SHP77 (cell line): ENCODE data around the gene HOXB13.

ENCODE experiments used
- DNase-seq, 2 experiments: peaks; one replicate each; lab custom pipeline; 2025; lab: John Stamatoyannopoulos, UW

Gene HOXB13

GRCh38 chr17:48748718-48749566 lies 20.4 kb upstream of the HOXB13 start:
- no peak for DNase-seq

DNA sequence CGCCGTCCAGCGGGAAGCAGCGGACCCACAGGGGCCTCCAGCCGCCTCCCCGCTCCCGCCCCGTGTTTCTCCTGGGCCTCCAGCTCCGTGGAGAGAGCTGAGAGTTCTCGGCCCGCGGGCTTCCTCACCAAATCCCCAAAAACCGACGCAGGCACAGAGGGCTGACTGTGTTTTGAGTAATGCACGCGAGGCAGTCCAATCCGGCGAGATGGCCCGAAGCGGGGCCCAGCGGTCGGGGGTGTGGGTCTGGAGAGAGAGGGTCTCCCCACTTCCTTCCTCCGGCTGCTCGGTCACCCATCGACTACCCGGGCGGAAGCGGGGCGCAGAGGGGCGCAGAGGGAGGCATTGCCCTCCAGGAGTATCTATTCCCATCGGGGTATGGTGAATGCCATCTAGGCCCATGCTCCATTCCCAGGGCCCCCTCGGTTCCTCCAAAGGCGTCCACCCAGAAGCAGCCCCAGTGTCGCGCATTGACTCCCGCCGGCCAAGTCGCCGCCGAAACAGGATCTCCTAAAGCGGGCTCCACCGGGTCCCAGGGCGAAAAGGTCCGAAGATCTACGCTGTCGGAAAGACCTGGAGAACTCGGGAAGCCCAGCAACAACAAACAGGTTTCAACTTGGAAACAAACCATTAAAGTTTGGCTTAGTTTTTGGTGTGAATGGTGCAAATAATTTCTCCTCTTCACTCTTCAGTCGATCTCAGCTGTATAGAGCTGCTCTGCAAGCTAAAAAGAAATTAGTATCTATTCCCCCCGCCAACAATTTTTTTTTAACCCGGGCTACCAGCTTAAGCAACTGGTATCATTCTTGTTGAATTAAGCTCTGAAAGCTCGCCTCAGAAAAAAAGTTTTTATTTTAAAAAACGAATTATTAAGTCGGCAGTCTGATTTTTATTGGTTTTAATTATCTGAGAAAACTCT lies 19.2 kb upstream of the HOXB13 start:
- no peak for DNase-seq

- DNase-seq, result no peak
Measured at GRCh38 chr17:48746916-48747444, 18.4 kb upstream of the HOXB13 start.

- no peak for DNase-seq
Measured at GRCh38 chr17:48745381-48746275, 17.1 kb upstream of the HOXB13 start.

DNA sequence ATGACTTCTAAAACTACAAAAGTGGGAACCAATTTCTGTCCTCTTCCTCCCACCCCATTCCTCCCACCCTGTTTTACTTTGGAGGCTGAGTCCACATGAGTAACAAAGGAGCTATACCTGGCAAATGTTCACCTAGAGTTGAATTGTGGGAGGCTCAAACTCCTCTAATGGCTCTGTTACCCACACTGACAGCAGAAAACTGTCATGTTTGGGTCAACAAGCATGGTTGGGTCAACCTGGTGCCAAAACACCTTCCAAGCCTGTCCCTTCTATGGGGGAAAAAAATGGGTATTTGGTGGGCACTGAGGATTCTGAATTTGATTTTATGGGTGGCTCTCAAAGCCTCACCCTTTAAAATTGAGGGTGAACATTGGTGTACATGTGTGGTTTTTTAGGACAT lies 12.0 kb upstream of the HOXB13 start:
- DNase-seq, result no peak

DNA sequence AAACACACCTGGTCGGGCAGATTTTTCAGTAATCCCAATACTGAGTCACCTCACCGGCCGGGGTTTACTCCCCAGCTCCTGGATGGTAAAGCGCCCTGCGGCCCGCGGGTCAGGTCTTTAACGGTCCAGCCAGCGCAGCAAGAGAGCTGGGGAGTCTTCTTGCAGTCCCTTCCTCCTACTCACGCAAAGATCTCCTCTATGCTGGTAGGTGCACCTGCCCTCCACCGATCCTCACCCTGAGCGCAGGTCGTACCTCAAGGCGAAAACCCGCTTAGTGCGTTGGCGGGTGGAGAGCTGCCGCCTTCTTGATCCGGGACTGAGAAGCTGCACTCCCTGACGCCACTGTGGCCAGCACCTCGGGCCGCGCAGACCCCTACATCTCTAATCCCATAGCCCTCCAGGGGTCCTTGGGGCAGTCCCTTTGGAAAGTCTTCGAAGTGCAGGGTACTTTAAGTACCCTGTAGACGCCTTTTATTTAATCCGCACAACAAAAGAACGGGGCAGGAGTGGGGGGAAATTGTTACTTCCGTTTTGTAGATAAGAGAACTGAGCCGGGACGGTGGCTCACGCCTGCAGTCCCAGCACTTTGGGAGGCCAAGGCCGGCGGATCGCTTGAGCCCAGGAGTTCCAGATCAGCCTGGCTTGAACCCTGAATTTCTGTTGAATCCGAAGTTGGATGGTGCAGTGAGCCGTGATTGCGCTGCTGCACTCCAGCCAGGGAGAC lies 10.4 kb upstream of the HOXB13 start:
- no peak for DNase-seq

DNA sequence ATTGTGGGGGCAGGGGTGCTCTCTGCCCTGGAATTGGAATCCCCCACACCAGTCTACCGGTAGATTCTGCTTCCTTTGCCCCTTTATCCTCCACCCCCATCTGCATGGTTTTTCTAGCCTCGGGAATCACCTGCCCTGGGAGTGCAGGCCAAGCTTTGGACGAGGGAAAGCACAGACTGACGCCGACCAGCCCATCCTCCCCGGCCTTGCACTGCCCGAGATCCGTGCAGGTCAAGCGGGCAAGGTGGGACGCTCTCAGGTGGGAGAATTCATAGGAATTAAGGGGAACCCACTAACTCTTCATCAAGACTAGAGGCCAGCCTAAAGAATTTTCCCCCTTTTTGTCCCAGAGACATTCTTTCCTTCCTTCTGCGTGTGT lies 9.9 kb upstream of the HOXB13 start:
- DNase-seq, result no peak

- no peak for DNase-seq
Measured at GRCh38 chr17:48737330-48738043, 8.9 kb upstream of the HOXB13 start.

GRCh38 chr17:48735062-48735351 lies 6.5 kb upstream of the HOXB13 start:
- no peak for DNase-seq

DNA sequence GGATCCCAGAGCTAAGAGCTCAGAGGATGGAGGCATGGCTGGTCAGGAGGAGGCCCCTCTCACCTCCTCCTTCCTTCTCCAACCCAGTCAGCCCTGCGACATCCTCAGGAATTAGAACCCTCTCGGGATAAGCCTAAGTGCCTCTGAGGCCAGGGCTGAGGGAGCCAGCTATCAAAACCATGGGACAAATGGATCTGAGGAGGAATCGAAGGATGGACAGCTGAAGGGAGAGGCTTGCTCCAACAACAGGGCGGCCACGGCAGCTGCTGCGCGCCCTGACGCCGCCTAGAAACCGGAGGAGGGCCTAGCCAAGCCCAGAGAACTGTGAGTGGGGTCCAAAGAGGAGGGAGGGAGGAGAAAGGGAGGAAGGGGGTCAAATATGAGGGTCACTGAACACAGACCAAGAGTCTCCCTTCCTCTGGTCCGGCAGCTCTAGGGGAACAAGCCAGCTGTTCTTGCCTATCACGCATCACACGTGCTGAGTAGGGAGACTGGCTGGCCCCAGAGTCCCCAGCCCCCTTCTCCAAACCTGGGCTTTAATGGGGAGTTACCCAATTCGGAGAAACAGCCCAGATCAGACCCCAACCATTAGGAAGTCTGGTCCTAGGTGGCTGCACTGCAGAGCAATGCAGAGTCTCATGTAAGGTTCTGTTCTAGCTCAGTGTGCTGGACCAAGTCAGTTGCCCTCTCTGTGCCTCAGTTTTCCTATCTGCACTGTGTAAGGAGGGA lies 5.9 kb upstream of the HOXB13 start:
- DNase-seq, result no peak

- no peak for DNase-seq
Measured at GRCh38 chr17:48733632-48734328, 5.2 kb upstream of the HOXB13 start.

DNA sequence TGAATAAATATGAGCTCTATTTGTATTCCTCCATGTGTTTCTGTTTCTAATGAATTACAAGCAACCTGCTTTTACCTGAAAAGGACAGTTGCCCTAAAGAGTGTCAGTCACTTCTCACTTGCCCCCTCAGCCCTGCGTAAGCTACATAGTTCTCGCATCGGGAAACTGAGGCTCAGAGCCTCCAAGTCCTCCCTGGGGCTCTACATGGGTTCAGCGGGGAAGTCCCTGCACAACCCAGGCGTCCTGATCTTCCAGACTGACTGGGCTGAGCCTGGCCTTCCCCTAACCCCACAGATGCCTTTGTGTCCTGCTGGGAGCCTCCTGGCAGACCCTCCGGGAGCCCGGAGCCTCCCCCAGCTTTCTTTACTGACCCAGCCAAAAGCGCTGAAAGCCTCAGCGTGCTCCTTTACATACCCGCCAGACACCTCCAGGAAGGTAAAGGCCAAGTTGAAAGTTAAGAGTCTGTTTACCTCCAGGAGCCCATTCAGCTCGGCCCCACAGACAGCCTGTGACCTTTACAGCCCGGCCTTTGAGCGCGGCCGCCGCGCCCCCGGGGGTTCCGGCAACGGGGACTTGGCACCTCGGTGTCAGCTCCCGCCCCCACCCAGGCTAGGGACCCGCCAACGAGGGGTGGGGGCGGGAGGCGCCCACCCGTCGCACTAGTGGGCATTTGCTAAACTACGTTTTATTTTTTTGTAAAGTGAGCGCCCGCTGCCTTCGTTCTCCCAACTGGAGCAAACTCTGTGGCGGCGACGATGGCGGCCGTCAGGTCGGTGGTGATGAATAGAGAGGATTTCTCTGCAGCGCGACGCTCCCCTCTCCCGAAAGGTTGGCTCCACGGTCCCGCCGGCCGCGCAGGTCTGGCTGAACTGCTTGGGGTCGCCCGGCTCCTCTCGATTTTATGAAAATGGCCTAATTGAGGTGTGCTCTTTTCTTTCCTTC lies 4.4 kb upstream of the HOXB13 start:
- DNase-seq, result no peak

GRCh38 chr17:48731355-48731754 lies 2.8 kb upstream of the HOXB13 start:
- DNase-seq, result no peak

DNA sequence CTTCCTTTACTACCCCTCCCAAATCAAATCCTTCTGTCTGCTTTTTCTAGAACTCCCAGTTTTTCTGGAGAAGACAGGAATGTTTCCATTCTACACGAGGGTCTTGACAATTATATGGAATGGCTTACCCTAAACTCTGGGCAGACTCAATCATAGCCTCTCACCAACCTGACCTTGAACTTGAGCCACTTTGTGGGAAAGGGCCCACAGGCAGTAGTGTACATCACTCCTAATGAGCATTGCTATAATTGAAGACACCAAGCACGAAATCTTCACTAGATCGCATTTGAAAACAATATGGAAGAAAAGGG lies 1.6 kb upstream of the HOXB13 start:
- no peak for DNase-seq

DNA sequence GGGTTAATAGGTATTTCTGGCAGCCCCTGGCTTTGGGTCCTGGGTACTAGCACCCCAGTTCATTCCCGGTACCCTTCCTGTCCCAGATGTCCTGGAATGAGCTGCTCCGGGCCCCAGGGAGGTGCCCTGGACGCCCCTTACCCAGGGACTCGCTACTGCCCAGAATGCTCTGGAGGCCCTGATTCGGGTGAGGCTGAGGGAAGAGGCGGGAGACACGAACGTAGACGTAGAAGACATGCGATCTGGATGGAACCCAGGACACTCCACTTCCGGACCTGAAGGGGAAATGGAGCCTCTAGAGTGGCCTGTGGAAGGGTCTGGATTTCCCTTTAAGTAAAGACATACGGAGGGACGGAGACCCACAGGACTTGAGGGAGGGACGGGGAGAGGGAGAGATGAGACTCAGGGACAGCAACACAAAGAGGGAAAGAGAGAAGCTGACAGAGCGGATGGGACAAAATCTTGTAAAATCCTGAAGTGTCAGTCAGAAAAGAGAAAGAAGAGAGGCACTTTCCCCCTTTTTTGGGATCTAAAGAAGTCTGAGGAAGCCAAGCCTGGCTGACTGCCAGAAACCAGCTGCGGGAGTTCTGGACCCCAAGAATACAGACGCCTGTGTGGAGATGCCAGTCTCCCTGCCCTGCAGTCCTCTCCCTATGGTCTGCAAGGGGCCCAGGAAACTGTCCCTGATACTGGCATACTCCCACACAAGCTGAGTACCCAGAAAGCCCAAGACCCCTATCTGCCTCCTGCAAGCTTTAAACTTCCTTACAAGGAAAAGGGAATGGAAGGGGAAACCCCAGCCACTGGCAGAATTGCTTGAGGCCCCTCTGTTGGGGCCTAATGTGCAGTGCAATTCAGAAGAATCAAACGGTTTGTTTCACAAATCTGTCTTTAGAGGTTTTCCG lies 1.0 kb upstream of the HOXB13 start:
- DNase-seq, result no peak

DNA sequence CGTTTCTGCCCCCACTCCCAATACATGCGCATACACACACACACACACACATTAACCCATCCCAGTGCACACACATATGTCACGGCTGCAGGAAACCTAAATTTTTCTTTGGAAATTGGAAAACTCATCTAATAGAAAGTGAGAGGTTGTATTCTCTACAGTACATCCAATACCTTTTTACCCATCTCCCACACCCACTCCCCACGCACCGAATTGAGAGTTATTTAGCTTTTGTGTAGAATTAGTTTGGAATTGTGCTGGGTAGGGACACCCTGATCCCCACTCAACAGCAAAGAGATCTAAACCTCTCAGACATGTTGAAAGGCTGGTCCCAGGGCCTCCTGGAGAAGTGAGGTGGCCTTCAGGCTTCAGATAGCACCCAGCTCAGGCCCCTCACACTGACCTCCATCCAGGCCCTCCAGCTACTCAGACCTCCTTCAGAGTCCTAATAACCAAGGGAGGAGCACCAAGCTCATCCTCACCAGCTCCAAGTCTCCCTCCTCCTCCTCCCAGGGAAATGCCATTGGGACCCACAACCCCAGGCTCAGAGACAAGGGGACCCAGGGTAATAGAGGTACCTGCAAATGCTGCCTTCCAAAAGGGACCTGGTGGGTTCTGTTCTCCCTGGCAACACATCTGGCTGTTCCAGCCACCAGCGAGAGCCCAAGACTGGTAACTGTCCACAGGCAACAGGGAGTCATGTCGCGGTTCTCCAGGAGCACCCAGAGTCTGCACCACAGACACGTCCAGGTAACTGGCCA lies 955 bp downstream of the HOXB13 start:
- no peak for DNase-seq

GRCh38 chr17:48726916-48727286 lies 1.6 kb downstream of the HOXB13 start:
- DNase-seq, result no peak
